Thymus (tissue), 14 donors: ENCODE results near the gene SLC27A4. TPM values are rescaled to one million over a fixed set of nuclear protein-coding genes. Genes with fewer than 3 reads are reported as not detected.

Source experiments
- DNase-seq, 9 donors: peaks; one replicate each; pipeline ENCODE4 v3.0.0-alpha.2; 2013; ENCODE audit warnings: low spot score in 9 of 9, low read depth in 6 of 9, missing footprints in 1 of 9
- H3K27ac ChIP-seq, 2 donors: one replicate each; pipeline ENCODE4 v1.5.1; 2013; ENCODE audit warnings: control low read depth in 1 of 2, low read depth in 1 of 2, low read length in 1 of 2, mild to moderate bottlenecking in 1 of 2, moderate library complexity in 1 of 2
- H3K27me3 ChIP-seq, 2 donors: one replicate each; pipeline ENCODE4 v1.5.1; 2013; ENCODE audit warnings: low read length in 1 of 2; ENCODE audit not compliant: control insufficient read depth in 2 of 2, insufficient read depth in 1 of 2
- H3K36me3 ChIP-seq, 2 donors: one replicate each; pipeline ENCODE4 v1.5.1; 2013; ENCODE audit warnings: low read length in 1 of 2, mild to moderate bottlenecking in 1 of 2, moderate library complexity in 1 of 2; ENCODE audit not compliant: control insufficient read depth in 2 of 2, insufficient read depth in 2 of 2
- H3K4me1 ChIP-seq, 2 donors: one replicate each; pipeline ENCODE4 v1.5.1; 2013; ENCODE audit warnings: low read length in 2 of 2; ENCODE audit not compliant: control insufficient read depth in 2 of 2, insufficient read depth in 2 of 2
- H3K4me3 ChIP-seq, 2 donors: one replicate each; pipeline ENCODE4 v1.5.1; 2013; ENCODE audit warnings: low read length in 2 of 2, control low read depth in 1 of 2, mild to moderate bottlenecking in 1 of 2
- H3K9me3 ChIP-seq, 2 donors: one replicate each; pipeline ENCODE4 v1.5.1; 2013; ENCODE audit warnings: low read length in 1 of 2, mild to moderate bottlenecking in 1 of 2; ENCODE audit not compliant: control insufficient read depth in 2 of 2, insufficient read depth in 1 of 2
- WGBS: extraction: QIAGEN DNeasy Blood & Tissue Kit; methylation state at CpG from one replicate; pipeline ENCODE4 v1.1.7; 2013; 5-methylcytosine and 5-hydroxymethylcytosine counted together
- long read RNA-seq, 10 donors: transcript quantifications; one replicate each; lab custom pipeline, GENCODE V29; 2026
- polyA plus RNA-seq: library from polyadenylated mRNA; stranded (reverse); fragments of 200-250 nt; gene quantifications from one replicate; pipeline ENCODE4 v1.2.3, GENCODE V29; 2013
- total RNA-seq: library from RNA; stranded (reverse); fragments of 120-200 nt; gene quantifications from one replicate; pipeline ENCODE4 v1.2.4, GENCODE V29; 2013
- donor health status: healthy.

Gene SLC27A4
- 6.7 TPM for total RNA-seq
- polyA plus RNA-seq, result 20.7 TPM
- long read RNA-seq, donor 1, result 0 reads
- long read RNA-seq, donor 2, result 0 reads
- long read RNA-seq, donor 3, partial matches to known transcripts, result 0 of 1 reads
- long read RNA-seq, donor 3, other reads (novel, unspliced or antisense), result 0 of 1 reads
- long read RNA-seq, donor 4, partial matches to known transcripts, result 0 of 1 reads
- long read RNA-seq, donor 4, other reads (novel, unspliced or antisense), result 0 of 1 reads
- long read RNA-seq, donor 5, partial matches to known transcripts, result 0 of 4 reads
- long read RNA-seq, donor 5, other reads (novel, unspliced or antisense), result 0 of 4 reads
- long read RNA-seq, donor 6, partial matches to known transcripts, result 0 of 2 reads
- long read RNA-seq, donor 6, other reads (novel, unspliced or antisense), result 0 of 2 reads
- long read RNA-seq, donor 7, partial matches to known transcripts, result 0 of 2 reads
- long read RNA-seq, donor 7, other reads (novel, unspliced or antisense), result 0 of 2 reads
- long read RNA-seq, donor 8, partial matches to known transcripts, result 0 of 1 reads
- long read RNA-seq, donor 8, other reads (novel, unspliced or antisense), result 0 of 1 reads
- long read RNA-seq, donor 9, result 0 reads
- long read RNA-seq, donor 10, result 0 reads

DNA sequence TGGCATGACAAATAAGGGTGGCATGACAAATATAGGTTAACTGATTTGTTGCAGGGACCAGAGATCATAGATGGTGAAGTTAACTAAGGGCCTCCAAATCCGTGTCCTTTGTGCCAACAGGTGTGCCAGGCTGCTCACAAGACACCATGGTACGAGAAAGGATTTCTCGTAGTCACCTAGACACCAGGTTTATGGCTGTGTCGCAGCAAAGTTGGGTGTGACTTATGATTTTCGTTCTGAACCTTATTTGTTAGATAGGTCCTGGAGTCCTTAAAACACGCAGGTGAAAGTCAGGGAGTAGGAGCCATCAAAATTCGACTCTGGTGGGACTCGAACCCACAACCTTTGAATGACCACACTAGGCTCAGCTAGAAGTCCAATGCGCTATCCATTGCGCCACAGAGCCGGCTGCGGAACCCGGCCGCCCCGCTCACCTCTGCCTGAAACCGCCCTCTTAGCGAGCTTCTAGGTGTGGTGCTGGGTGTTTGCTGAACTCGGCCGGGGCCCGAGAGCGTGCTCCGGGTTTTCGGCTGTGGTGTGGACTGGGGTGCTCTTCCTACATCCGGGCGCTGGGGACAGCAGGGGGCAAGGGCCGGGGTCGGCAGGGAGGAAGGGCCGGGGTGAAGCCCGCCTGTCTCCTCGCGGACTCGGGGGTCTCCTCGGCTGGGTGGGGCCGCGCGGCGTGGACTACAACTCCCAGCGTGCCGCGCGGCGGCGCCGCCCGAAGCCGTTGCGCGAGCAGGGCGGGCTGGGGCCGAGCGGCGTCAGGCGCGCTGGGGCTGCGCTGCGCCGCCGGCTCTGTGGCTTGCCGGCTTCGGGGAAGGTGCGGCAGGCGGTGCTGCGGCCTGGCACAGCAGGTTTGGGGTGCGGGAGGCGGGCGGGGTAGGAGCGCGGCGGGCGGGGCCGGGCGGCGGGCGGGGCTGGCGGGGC, at the start of gene SLC27A4:
SLC27A4 (plus strand) TSS at position 767 of the 930 bp plus-strand sequence. CDS start 2,606 bp downstream, outside the sequence.
- peaks cover 0 to 15% of the 10 kb centered on the region in 2 donors for H3K4me1 ChIP-seq
- no peaks in the 10 kb centered on the region for H3K27me3 ChIP-seq
- H3K9me3 ChIP-seq, result no peaks in the 10 kb centered on the region
- peak; percentile 24 to 89 (median 71) for DNase-seq
- H3K27ac ChIP-seq, result peak within 1 kb of the TSS in 1 of 2 donors; percentile 62
- peak within 1 kb of the TSS; percentile 66 to 67 for H3K4me3 ChIP-seq
- peaks cover 18 to 20% of the 10 kb centered on the region in 2 donors for H3K36me3 ChIP-seq
- 9% methylated on average over 75 of the region's 75 CpGs for WGBS

DNA sequence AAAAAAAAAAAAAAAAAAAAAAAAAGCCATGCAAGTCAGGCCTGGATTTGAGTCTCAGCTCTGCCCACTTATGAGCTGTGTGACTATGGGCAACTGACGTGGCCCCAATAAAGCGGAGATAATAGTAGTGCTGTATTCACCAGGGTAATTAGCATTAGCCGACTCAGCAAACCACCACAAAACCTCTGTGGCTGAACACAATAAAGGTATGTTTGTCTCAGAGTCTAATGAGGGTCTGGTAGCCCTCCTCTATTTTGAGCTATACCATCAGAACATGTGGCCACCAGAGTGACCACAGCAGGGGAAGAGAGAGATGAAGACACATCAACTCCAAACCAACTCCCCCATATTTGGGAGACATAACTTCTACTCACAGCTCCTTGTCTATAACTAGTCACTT, 48.3 kb upstream of the SLC27A4 start:
- no peak overlapping the region for H3K4me3 ChIP-seq
- H3K9me3 ChIP-seq, result no peaks in the 10 kb centered on the region
- no peak overlapping the region for H3K27ac ChIP-seq
- WGBS, result 96% methylated on average over 3 of the region's 3 CpGs
- peaks cover 0 to 7% of the 10 kb centered on the region in 2 donors for H3K36me3 ChIP-seq
- no peaks in the 10 kb centered on the region for H3K27me3 ChIP-seq
- DNase-seq, result no peak
- H3K4me1 ChIP-seq, result no peaks in the 10 kb centered on the region

DNA sequence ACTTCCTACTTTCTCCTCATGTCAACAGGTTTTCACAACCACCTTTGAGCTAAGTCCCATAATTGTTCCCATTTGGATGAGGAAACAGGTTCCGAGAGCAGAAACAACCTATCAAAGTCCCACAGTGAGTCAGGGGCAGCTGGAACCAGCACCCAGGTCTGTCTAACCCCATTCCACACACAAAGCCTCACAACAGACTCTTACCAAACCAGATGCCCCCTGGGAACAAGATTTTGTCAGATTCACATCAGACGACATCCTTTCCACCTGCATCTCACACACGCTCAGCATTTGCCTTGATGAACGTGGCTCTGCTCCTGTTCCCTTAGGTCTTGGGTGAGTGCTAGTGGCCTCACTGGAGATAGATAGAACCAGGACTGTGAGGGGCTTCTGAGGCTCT, 47.2 kb upstream of the SLC27A4 start:
- no peaks in the 10 kb centered on the region for H3K4me1 ChIP-seq
- H3K36me3 ChIP-seq, result peaks cover 0 to 7% of the 10 kb centered on the region in 2 donors
- H3K4me3 ChIP-seq, result no peak overlapping the region
- no peak overlapping the region for H3K27ac ChIP-seq
- whole genome bisulfite sequencing, result 87% methylated on average over 4 of the region's 4 CpGs
- H3K9me3 ChIP-seq, result no peaks in the 10 kb centered on the region
- DNase-seq, result peak in 1 of 9 donors; percentile 20
- no peaks in the 10 kb centered on the region for H3K27me3 ChIP-seq

DNA sequence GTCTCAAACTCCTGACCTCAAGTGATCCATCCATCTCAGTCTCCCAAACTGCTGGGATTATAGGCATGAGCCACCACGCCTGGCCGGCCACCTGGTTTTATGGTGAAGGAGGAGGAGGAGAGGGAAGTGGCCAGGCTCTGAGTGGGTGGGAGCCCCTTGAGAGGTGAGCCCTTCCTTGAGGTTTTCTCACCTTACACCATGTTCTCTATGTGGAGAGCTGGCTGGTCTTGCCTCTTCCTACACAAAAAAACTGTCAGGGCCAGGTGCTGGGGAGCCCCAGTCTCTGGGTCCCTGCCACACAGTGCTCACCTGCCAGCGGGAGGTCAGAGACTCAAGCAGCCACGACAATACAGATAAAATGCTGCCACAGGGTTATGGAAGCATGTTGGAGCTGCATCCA, 46.2 kb upstream of the SLC27A4 start:
- Histone ChIP-seq H3K27ac (no peak overlapping the region), H3K36me3 (no peaks in the 10 kb centered on the region), H3K4me3 (no peak overlapping the region), H3K27me3 (no peaks in the 10 kb centered on the region), H3K4me1 (no peaks in the 10 kb centered on the region), H3K9me3 (no peaks in the 10 kb centered on the region)
- DNase-seq, result no peak
- 96% methylated on average over 4 of the region's 4 CpGs for WGBS

DNA sequence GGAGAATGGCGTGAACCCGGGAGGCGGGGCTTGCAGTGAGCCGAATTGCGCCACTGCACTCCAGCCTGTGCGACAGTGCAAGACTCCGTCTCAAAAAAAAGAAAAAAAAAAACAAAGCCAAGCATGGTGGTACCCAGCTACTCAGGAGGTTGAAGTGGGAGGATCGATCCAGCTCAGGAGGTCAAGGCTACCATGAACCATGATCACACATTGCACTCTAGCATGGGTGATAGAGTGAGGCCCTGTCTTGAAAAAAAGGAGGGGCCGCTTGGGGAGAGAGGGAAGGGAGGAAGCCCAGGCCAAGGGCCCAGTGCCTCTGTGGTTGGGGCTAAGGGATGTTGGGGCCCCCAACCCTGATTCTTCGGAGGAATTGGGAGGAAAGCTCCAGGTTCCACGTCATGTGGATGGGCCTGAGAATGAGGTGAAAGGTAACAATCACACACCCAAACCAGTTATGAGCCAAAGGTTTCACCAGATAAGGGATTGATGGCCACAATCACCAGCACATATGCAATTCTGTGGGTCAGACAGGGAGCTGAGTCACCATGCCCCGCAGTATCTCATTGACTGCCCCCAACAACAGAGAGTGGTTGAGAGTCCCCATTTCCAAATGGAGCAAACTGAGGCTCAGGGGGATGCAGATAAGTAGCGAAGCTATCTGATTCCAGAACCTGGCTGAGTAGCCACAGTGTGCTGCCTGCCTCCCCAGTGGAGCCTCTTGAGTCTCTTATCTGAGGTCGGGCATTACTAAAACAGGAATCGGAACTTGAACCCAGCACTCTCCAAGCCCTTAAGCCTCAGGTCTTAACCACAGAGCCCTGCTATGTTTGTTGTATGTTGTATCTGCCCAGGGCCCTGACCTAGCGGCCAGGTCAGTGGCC, 43.7 kb upstream of the SLC27A4 start:
- no peak overlapping the region for H3K27ac ChIP-seq
- H3K27me3 ChIP-seq, result no peaks in the 10 kb centered on the region
- no peak for DNase-seq
- WGBS, result 95% methylated on average over 16 of the region's 16 CpGs
- H3K4me1 ChIP-seq, result no peaks in the 10 kb centered on the region
- H3K9me3 ChIP-seq, result no peaks in the 10 kb centered on the region
- H3K36me3 ChIP-seq, result no peaks in the 10 kb centered on the region
- H3K4me3 ChIP-seq, result no peak overlapping the region

DNA sequence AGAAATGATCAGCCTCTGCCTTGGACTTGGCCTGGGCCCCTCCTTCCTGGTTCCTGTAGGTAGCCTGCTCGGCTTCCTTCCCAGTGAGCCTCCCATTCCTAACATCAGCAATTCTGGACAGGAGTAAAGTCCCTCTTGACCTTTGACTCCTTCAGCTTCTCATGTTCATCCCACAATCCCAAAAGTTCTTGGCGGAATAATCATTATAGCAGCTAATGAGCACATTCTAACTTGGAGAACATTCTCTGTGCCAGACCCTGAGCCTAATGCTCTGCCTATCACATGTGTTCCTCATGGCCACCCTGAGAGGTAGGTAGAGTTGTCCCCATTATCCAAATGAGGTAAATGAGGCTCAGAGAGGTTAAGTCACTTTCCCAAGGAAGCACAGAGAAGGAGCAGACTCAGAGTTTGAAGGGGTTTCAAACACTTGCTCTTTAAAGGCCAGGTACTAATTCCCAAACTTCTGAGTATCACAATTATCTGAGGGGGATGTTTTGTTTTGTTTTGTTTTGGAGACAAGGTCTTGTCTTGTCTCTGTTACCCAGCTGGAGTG, 43.0 kb upstream of the SLC27A4 start:
- Histone ChIP-seq H3K36me3 (no peaks in the 10 kb centered on the region), H3K27me3 (no peaks in the 10 kb centered on the region), H3K4me1 (no peaks in the 10 kb centered on the region), H3K9me3 (no peaks in the 10 kb centered on the region), H3K27ac (no peak overlapping the region), H3K4me3 (no peak overlapping the region)
- no peak for DNase-seq
- 98% methylated on average over 2 of the region's 2 CpGs for WGBS

DNA sequence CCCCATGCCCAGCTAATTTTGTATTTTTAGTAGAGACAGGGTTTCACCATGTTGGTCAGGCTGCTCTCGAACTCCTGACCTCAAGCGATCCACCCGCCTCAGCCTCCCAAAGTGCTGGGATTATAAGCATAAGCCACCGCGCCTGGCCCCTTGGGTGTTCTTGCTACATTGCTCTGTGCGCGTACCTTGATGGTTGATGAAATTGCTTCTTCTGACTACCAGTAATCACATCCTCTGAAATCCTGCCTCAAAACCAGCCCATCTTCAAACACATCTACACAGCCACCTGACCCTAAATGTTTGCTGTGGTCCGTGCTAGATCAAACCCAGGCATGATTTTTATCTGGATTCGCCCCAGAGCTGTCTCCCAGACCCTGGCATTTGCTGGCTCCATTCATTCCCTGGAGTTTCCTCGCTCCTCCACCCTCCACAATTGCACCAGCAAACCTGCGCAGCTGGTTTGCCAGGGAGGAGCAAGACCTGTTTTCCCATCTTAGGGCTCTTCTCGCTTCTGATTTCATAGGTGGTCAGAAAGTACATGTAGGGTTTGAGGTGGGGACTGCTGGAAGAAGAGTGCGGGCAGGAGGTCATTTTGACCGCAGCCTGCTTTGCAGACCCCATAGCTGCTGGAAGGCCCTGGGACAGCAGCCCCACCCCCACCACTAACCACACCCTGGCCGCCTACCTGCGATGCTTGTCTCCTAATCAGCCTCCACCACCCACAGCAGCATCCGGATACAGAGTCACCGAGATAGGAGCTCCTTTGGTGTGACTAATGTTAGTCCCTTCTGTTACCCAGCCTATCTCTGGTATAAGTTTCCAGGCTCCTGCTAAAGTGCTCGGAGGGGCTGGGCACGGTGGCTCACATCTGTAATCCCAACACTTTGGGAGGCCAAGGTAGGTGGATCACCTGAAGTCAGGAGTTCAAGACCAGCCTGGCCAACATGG, 41.5 kb upstream of the SLC27A4 start:
- Histone ChIP-seq H3K27ac (no peak overlapping the region), H3K36me3 (no peaks in the 10 kb centered on the region), H3K4me3 (no peak overlapping the region), H3K9me3 (no peaks in the 10 kb centered on the region), H3K4me1 (no peaks in the 10 kb centered on the region), H3K27me3 (no peaks in the 10 kb centered on the region)
- DNase-seq, result no peak
- WGBS, result 96% methylated on average over 20 of the region's 20 CpGs
